Smooth muscle cell of the brain vasculature (primary cell): ENCODE measurements around the gene ABCG1.

ENCODE experiments used
- DNase-seq: peaks from one replicate; pipeline ENCODE4 v3.0.0-alpha.2; 2012; ENCODE audit warnings: low read depth, low spot score

Gene ABCG1

DNA sequence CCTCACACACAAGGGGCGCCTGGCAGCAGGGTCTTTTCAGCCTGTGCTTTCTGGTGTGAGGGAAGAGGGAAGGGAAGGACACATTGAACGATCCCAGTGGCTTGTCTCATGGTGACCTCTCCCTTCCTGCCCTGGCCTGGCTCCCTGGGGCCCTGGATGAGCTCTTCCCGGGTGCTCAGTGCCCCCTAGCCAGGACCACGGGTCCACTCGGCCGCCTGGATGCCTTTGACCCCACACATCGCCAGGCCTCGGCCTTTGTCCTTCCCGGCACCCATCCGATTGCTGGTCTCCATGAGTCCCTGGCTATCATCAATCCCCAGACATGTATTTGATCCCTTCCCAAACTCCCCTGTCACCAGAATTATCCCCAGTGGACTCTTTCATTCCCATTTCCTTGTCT, 102.3 kb downstream of the ABCG1 start:
- no peak for DNase-seq

DNA sequence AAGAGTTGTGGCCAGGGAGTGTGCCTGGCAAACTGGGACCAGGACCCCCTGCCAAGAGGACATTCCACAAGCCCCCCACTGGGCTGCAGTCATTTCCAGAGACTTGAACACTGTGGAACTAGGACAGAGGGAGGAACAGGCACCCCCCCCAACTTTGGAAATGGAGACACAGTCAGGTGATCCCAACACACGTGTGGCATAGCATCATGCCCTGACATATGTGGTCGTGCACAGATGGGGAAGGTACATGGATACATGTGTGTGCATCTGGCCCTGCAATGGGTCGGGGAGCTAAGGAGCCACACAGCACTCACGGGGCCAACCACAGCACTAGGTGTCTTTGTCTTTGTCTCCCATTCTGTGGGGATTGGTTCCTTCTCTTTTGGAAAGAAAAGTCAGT, 102.9 kb downstream of the ABCG1 start:
- DNase-seq, result no peak

DNA sequence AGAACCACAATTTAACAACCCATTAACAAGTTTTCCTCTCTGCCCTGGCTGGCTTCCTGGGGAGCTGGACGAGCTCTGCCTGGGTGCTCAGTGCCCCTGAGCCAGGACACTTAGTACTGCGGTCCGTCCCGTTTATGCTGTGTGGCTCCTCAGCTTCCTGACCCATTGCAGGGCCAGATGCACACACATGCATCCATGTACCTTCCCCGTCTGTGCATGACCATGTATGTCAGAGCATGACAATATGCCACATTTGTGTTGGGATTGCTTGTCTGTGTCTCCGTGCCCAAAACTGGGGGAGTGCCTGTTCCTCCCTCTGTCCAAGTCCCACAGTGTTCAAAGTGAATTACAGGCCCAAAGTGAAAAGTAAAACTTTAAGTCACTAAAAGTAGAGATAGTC, 106.0 kb downstream of the ABCG1 start:
- no peak for DNase-seq

DNA sequence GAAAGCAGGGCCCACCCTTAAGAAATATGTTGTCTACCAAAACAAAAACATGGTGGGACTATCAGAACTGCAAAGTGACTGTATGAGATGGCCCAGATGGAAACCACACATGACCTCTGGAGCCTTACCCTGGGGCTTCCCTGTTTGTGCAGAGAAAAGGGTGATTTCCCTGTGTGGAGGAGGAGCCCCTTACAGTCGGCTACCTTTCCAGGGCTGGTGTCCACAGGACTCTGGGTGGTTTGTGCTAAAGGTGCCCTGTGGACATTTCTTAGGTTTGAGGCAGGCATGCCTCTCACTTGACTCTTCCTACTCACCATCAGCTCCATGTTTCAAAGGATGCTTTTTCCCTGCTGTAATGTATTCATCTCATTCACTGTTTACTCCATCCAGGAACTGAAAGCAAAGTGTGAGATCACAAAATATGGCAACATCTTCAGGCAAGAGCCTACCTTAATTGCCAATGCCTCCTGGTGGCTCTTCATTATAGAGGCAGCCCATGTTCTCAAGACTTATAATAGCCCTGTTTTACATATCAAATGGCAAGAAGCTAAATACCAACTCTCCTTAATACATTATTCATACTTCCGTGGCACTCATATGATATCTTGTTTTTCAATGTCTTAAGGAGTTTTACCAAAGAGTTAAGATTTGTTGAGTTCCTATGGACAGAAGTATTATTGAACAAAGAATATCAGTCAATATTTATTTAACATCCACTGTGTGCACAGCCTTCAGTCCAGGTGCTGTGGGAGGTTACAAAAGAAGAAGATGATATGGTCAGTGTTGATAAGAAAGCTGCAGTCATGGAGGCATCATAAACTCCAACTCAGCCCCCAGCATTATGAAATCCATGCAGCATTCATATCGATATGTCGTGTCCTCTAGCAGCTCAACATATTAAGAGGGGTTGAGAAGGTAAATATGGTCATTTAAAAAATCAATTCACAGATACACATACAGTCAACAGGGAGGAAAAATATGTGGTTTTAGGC, 111.7 kb downstream of the ABCG1 start:
- no peak for DNase-seq

DNA sequence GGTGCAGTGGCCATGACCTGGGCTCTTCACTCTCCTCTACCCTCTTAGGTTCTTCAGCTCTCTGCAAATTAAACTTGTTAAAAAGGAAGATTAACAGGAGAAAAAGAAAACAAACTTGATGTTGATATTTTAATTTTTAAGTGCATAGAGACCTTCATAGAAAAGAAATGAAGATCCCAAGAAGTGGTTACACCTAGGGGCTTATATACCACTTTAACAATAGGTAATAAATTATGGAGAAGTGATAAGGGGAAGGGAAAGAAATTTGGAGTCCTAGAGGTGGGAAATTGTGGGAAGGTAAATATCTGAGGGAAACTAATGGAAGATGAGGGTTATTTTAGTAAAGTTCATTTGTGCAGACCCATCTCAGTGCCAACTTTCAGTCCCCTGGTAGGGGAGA, 112.7 kb downstream of the ABCG1 start:
- DNase-seq, result no peak

DNA sequence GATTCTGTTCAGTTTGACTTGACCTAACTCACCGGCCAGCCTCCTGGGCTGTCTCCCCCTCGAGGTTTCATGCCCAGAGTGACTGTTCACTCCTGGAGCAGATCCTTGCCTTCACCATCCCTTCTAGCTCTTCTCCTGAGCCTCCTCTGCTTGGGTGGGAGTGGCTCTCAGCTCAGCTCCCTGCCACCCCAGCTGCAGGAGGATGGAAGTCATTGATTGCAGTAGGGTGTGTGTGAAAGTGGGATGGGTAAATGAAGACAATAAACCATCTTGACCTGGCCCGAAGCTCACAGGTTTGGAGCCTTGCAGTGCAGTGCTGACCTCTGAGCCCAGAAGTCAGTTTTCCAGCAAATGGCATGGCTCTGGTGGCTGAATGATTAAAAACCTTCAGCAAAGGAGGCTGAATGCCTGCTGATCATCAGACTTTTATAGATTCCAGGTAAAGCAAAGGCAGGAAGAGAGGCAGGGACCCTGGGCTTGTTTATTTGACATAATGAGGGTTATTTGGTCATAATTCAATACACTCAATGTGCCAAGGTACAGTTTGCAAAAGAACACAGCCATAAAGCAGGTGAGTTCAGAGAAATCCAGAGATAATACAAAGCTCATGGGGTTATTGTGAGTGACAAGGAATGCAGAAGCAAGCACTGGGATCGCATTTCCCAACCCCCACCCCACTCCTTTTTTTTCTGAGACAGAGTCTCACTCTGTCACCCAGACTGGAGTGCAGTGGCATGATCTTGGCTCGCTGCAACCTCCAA, 113.8 kb downstream of the ABCG1 start:
- no peak for DNase-seq

DNA sequence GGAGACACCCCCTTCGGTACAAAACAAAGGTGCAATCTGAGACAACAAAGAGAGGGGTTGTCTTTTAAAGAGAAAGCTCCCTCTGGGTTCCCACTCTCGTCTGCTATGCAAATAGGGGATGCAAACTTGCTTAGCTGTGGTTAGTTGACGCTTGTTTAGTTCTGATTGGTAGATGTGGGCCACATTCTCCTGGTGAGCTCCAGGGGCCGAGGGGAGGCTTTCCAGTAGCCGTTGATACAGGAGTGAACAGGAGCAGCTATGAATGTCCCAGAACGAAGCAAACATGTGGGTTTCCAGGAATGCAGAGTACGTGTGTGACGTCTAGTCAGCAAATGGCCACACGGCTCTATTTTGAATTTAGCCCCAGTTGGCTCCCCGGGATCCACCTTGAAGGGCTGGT, 117.1 kb downstream of the ABCG1 start:
- DNase-seq, result no peak

DNA sequence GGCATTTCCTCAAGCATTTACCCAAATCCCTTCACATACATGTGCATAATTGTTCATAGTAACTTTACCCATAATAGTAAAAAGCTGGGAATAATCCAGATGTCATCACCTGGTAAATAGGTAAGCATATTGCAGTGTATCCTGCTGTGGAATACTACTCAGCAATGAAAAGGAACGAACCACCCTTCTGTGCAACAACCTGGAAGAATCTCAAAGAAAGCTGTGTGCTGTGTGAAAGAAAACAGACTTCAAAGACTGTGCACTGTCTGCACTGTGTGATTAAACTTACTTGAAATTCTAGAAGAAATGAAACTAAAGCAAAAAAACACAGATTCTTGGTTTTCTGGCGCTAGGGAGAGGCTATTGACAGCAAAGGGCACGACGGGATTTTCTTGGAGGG, 118.3 kb downstream of the ABCG1 start:
- no peak for DNase-seq

DNA sequence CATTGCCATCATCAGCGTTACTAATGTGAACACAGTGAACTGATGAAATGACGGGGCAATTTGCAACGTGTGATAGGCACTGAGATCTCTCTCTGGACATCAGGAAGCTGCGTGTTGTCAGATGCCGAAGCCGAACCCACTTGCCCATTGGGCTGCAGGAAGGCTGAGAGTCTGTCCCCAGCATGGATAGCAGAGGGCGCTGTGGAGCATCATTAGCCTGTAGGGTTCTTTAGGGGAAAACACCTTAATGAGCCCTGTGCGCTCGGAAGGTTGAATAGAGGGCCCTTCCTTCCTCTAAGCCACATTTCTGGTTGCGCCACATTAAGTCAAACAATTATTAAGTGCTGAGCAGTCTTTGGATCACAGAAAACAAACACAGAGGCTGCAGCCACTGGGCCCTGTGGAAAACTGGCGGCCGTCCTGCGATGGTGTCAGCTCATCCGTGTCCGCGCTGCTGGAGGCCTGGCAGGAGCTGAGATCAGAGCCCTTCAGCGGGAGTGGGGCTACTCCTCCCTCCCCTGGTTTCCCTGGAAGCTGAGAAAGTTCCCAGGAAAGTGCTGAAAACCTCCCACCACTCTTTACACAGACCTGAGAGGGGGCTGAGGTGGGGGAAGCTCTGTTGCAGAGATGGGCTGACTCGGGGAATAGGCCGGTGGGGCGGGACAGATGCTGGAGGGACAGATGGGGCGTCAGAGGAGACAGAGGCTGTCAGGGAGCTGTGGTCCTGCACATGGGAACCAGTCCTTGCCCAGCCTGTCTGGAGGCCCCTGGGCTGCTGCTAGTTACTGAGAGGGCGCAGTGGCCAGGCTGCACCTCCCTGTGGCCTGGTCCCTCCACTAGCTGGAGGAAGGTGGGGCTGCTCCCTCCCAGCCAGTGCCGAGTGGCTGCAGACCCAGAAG, 119.1 kb downstream of the ABCG1 start:
- DNase-seq, result no peak

DNA sequence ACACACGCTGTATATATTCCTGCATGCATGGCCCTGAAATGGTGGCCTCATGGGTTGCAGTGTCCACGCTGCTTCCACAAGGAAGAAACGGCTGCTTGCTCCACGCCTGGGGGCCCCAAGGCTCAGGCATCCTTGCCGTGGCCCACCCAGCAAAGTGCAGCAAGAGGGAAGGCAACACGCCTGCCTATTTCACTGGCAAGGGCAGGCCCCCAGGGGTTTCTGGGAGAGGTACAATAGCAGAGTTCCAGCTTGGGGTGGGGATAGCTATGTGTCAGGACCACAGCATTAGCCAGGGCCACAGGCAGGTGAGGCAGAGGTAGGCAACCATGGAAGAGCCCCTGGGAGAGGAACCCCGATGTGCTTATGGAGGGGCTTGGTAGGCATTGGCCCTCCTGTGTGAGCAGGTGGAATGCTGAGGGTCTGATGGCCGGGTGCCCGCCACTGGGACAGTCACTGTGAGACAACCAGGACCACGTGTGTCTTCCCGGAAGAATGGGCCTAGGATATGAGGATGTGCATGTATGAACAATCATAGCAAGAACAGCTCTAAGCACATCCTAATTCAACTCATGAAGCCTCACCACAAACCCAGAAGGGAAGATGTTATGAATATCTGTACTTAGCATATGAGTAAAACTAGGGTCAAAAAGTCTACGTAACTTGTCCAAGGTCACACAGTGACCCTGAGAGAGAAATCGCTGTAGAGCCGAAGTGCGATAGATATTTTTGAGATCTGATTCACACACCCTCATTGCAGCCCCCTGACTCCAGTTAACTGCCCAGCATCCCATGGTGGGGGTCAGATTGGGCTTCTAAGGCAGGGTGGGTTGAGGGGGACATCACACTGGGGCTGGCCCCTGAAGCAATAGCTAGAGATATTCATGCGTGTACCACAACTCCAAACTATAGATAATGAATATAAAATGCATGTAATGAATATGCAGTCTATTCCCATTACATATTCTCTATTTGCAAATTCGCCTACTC, 120.1 kb downstream of the ABCG1 start:
- no peak for DNase-seq

DNA sequence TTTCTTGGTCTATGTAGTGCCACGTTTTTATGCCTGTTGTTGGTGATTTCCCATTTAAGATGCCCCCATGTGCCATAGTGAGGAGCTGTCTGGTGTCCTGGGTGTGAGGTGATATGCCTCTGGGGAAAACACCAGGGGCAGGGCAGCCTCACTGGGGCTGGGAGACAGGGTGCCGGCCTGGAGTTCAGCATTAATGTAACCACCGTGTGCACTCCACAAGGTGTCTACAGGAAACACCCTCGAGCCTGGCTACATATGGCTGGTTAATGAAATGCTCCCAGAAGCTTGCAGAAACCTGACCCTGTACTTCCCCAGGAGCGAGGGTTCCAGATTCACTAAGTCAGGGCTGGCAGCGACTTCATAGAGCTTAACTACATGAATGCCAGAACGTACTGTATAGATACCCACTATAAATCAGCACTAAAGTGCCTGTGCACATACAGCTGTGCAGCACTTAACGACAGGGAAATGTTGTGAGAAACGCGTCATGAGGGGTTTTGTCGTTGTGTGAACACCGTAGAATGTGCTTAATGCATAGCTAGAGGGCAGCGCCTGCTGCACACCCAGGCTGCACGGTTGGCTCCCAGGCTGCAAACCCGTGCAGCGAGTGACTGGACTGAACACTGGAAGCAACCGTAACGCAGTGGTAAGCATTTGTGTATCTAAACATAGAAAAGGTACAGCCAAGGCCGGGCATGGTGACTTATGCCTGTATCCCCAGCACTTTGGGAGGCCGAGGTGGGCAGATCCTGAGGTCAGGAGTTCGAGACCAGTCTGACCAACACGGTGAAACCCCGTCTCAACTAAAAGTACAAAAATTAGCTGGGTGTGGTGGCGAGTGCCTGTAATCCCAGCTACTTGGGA, 121.5 kb downstream of the ABCG1 start:
- DNase-seq, result no peak

DNA sequence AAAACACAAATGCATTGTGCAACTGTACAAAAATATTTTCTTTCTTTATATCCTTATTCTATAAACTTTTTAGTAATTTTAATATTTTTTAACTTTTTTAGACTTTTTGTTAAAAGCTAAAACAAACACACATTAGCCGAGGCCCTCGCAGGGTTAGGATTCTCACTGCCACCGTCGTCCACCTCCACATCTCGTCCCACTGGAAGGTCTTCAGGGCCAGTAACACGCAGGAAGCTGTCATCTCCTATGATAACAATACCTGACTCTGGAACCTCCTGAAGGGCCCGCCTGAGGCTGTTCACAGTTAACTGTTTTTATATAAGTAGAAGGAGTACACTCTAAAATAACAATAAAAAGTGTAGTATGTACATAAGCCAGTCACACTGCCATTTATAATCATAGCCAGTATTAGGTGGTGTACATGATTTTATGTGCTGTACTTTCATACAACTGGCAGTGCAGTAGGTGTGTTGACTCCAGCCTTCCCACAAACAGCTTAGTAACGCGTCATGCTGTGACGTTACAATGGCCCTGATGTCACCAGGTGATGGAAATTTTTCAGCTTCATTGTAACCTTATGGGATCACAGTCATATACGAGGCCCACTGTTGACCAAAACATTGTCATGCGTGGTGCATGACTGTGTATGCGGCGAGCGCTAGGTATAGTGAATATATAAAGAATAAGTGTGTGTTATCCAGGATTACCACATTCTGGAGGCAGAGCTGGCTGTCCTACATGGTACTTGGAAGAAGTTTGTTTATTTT, 123.0 kb downstream of the ABCG1 start:
- DNase-seq, result no peak

DNA sequence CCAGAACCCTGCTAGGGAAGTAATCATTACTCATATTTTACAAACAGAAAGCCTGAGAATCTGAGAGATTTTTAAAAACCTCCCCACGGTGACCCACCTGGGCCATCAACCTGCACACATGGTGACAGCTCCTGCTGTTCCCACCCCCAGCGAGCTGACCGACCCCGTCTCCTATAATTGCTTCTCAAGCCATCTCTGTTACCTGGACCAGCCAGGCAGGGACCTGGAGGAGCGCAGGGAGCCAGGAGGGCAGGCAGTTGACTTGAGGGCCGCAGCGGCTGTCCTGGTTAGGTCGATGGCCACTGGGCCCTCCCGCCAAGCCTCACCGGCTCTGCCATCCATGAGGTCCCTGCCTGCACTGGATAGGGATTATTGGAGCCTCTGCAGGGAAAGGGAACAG, 124.2 kb downstream of the ABCG1 start:
- DNase-seq, result no peak

DNA sequence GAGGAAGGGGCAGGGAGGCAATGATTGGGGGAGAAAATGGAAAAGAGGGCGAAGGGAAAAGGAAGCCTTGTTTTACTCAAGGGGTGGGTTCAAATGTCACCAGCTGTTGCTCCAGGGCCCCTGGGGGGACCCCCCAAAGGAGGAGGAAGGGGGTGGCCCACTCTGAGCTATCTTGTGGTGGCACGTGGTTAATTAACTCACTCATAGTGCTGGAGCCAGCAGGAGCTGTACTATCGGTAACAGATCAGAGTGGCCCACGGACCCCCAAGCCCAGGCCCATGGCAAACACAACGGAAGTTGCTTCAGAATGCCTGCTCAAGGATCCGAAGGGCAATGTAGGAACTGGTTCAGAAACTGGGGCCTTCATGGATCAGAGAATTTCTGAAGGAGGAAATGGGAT, 124.6 kb downstream of the ABCG1 start:
- DNase-seq, result no peak

DNA sequence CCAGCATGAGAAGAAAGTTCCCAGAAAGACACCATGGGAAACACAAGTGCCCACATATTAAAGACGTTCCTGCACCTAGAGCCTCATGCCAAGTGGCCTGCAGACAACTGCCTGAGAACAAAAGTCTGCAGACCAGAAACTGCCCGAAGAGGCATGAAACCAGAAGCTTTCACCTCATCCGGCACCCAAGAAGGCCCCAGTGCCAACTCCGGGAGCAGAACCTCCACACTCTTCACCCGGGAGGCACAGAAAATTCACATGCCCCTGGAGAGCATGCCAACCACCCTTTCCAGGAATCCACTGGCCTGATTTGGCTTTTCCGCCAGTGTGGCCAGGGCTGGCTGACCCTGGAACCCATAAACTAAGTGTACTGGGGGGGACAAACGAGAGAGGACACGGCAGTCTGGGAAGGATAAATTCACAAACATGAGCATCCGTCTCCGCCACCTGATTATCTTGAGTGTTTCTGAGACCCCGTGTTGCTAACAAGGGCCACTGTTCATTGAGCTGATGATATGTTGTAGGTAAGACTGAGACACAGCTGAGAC, 125.1 kb downstream of the ABCG1 start:
- no peak for DNase-seq

DNA sequence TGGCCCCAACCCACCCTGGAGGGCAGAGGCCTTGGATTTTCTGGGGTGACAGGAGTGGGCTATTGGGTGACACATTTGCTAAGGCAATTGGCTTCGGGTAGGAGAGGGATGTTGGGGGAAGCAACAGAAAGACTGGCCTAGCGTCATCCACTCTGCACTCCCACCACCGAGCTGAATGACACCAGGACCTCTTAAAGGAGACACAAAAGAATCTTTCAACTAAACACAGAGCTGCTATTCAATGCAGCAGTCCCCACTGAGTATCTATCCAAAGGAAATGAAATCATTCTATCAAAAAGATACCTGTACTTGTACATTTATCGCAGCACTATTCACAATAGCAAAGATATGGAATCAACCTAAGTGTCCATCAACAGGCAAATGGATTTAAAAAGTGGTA, 125.7 kb downstream of the ABCG1 start:
- no peak for DNase-seq

DNA sequence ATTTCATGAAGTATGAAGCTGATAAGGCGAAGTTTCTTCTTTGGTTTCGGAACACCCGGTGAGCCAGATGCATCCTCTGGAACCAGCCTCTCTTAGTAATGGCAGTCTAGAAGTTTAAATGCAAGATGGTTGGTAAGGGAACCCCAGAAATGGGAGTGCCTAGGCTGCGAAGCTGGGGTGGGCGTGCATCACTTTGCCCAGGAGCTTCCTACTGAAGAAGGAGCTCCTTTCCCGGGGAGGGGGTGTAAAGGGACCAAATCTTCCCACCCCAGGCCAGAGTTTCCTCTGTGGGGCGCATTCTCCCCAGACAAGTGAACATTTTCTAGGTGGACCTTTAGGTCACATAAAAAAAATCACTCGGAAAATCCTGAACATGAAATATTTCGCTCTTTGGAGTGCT, 127.5 kb downstream of the ABCG1 start:
- DNase-seq, result no peak
